Fibroblast of peridontal ligament (primary cell): ENCODE measurements around the gene CCDC198.

Experiments used
- DNase-seq: peaks from one replicate; pipeline ENCODE4 v3.0.0-alpha.2; 2010; ENCODE audit errors: extremely low read depth

Gene CCDC198

DNA sequence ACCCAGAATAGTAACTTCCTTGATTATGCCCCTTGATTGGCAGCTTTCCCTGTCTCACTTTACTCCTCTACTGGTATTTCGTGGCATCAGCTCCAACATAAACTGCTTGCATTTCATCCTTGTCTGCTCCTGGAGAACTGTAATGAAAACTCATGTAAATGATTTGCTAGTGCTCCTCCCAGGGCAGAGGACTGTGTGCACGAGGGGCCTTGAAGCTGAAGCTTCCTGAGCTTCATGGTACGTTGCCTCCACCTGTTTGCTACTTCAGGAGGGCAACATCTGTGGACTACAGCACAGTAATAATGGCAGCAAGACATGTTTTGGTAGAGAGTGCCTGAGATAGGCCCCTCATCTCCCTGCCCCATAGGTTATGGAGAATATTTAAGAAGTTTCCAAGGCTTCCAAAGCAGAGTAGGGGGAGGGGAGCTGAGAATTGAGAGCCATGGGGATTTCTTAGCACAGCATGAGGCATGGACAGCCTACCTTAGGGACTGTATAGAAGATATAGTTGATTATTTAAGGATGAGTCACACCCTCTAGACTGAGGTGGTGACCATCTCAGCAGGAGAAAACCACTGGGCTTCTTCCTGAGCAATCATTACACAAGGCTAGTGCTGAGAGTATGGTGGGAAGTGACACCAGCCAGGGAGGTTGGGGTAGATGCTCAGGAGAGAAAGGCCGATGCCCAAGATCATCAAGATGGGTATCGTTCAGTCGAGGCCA, 29.5 kb downstream of the CCDC198 start:
- DNase-seq, result no peak

GRCh38 chr14:57462551-57462950, 31.1 kb downstream of the CCDC198 start:
- no peak for DNase-seq

DNA sequence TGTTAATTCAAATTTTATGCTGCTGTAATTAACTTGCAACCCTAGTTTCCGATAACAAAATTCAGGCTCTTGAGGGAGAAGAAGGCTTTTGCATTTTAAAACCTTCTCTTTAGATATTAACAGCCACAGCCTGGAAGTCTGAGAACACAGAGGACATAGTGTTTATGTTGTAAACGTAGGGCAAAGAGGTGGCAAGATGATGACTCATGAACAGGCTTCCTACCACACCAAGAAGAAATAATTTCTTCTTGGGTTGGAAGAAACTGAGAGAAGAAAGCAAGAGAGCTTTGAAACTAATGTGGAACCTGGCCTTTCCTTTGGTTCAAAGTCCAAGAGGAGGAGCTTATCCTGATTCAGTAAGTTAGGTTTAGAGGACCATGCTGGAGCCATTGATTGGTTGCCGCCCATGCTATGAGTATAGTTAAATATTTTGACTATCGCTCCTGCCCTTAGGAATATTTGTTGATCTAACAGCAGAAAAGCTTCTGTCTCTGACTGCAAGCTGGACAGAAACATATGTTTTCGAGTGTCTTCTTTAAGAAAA, 31.8 kb downstream of the CCDC198 start:
- DNase-seq, result no peak

- DNase-seq, result no peak
These were observed 57.7 kb downstream of the CCDC198 start for GRCh38 chr14:57435923-57436322.

DNA sequence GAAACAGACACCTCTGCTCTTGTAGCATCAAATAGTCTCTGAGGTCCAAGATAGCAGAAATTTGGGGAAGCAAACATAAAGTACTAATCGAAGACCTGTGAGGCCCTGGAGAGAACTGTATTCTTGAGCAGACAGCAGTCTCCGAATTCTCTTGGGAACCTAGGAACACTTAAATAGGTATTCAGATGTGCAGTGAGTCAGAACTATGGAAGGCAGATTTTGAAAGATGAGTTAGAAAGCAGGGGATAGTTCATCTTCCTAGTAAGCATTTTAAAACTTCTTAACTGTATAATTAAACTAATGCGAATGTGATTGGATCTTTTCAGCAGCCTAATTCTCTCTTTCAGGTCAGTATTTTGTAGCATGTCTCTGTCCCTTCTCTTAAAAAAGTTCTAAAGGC, 72.7 kb downstream of the CCDC198 start:
- no peak for DNase-seq

DNA sequence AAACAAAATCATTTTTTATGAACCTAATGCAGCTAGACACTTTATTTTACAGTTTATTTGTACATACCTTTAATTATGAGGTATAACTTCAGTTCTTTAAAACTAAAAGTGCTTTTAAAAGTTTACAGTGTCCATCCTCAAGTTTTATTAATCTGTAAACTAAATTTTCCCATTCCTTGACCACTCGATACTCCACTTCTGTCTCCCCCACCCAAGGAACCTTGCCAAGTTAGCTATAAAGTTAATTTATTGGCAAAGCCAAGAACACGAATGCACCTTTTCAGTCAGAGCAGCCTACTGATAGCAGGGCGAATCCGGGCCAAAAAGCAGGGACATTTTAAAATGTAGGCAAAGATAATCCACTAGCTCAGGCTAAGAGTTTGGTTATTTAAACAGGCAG, 73.6 kb downstream of the CCDC198 start:
- DNase-seq, result no peak
